ENCODE data around the gene RUNX3.
A peak's percentile ranks its signal among the peaks of the same experiment; 100 is the strongest.

The RUNX3 gene

GRCh38 chr1:24933468-24933867 lies 3.4 kb upstream of the RUNX3 start:
- TF ChIP-seq USF1 (IDR thresholded peaks at IDR 0.05) (no peak), TEAD4 (IDR thresholded peaks at IDR 0.05) (no peak), MAX (IDR thresholded peaks at IDR 0.05) (no peak), ZBTB7A (IDR thresholded peaks at IDR 0.05; ENCODE audit: low read depth) (no peak), EP300 (IDR thresholded peaks at IDR 0.05; ENCODE audit: borderline replicate concordance) (no peak), TAF1 (IDR thresholded peaks at IDR 0.05; ENCODE audit: low read depth) (no peak), CEBPB (IDR thresholded peaks at IDR 0.05) (no peak), REST (IDR thresholded peaks at IDR 0.05; ENCODE audit: low read depth) (no peak), CREB1 (IDR thresholded peaks at IDR 0.05; ENCODE audit: low read depth) (no peak), TCF12 (IDR thresholded peaks at IDR 0.05; ENCODE audit: low read depth) (no peak), EGR1 (IDR thresholded peaks at IDR 0.05) (no peak), NFIC (IDR thresholded peaks at IDR 0.05) (no peak), RAD21 (IDR thresholded peaks at IDR 0.05; ENCODE audit: low read depth) (no peak), YY1 (IDR thresholded peaks at IDR 0.05; ENCODE audit: low read depth) (no peak)

- TF ChIP-seq REST (IDR thresholded peaks at IDR 0.05; ENCODE audit: low read depth) (no peak), EP300 (IDR thresholded peaks at IDR 0.05; ENCODE audit: borderline replicate concordance) (no peak), NFIC (IDR thresholded peaks at IDR 0.05) (no peak), TCF12 (IDR thresholded peaks at IDR 0.05; ENCODE audit: low read depth) (no peak), YY1 (IDR thresholded peaks at IDR 0.05; ENCODE audit: low read depth) (no peak), TEAD4 (IDR thresholded peaks at IDR 0.05) (no peak), CEBPB (IDR thresholded peaks at IDR 0.05) (no peak), FOXM1 (IDR thresholded peaks at IDR 0.05; ENCODE audit: borderline replicate concordance, low read depth) (no peak), EGR1 (IDR thresholded peaks at IDR 0.05) (no peak), ZBTB7A (IDR thresholded peaks at IDR 0.05; ENCODE audit: low read depth) (no peak), MAX (IDR thresholded peaks at IDR 0.05) (no peak), USF1 (IDR thresholded peaks at IDR 0.05) (no peak), TAF1 (IDR thresholded peaks at IDR 0.05; ENCODE audit: low read depth) (no peak), RAD21 (IDR thresholded peaks at IDR 0.05; ENCODE audit: low read depth) (no peak), CREB1 (IDR thresholded peaks at IDR 0.05; ENCODE audit: low read depth) (no peak)
Measured at GRCh38 chr1:24932725-24933294, 2.7 kb upstream of the RUNX3 start.

GRCh38 chr1:24932284-24932683 lies 2.2 kb upstream of the RUNX3 start:
- no peak for TF ChIP-seq TCF12 (IDR thresholded peaks at IDR 0.05; ENCODE audit: low read depth)
- TF ChIP-seq RAD21 (IDR thresholded peaks at IDR 0.05; ENCODE audit: low read depth) = peak; percentile 63; the same call in 1 of the 2 replicates

- TF ChIP-seq EP300 (IDR thresholded peaks at IDR 0.05; ENCODE audit: borderline replicate concordance) = no peak
- no peak for TF ChIP-seq TCF12 (IDR thresholded peaks at IDR 0.05; ENCODE audit: low read depth)
- no peak for TF ChIP-seq NFIC (IDR thresholded peaks at IDR 0.05)
- TF ChIP-seq ZBTB7A (IDR thresholded peaks at IDR 0.05; ENCODE audit: low read depth) = no peak
- TF ChIP-seq CEBPB (IDR thresholded peaks at IDR 0.05) = no peak
- no peak for TF ChIP-seq YY1 (IDR thresholded peaks at IDR 0.05; ENCODE audit: low read depth)
- no peak for TF ChIP-seq MAX (IDR thresholded peaks at IDR 0.05)
- no peak for TF ChIP-seq FOXM1 (IDR thresholded peaks at IDR 0.05; ENCODE audit: borderline replicate concordance, low read depth)
- TF ChIP-seq REST (IDR thresholded peaks at IDR 0.05; ENCODE audit: low read depth) = no peak
- no peak for TF ChIP-seq USF1 (IDR thresholded peaks at IDR 0.05)
- no peak for TF ChIP-seq EGR1 (IDR thresholded peaks at IDR 0.05)
- no peak for TF ChIP-seq TAF1 (IDR thresholded peaks at IDR 0.05; ENCODE audit: low read depth)
- TF ChIP-seq CREB1 (IDR thresholded peaks at IDR 0.05; ENCODE audit: low read depth) = no peak
- no peak for TF ChIP-seq RAD21 (IDR thresholded peaks at IDR 0.05; ENCODE audit: low read depth)
Measured at GRCh38 chr1:24931468-24932231, 1.6 kb upstream of the RUNX3 start.
